Stimulated activated CD4-positive, alpha-beta T cell treated with anti-CD3 and anti-CD28 coated beads, Interleukin-4, amount 100 ng/mL, for 4 hours (primary cell): ENCODE data around the gene CNTNAP2.
"Not testable (repeated sequence)": the region's sequence is repeated elsewhere in the genome, so short reads cannot be mapped to it uniquely, and the experiment has no call there.

ENCODE experiments used
- DNase-seq, 2 experiments: peaks; one replicate each; pipeline ENCODE4 v3.0.0-alpha.2; 2020

CNTNAP2 gene

DNA sequence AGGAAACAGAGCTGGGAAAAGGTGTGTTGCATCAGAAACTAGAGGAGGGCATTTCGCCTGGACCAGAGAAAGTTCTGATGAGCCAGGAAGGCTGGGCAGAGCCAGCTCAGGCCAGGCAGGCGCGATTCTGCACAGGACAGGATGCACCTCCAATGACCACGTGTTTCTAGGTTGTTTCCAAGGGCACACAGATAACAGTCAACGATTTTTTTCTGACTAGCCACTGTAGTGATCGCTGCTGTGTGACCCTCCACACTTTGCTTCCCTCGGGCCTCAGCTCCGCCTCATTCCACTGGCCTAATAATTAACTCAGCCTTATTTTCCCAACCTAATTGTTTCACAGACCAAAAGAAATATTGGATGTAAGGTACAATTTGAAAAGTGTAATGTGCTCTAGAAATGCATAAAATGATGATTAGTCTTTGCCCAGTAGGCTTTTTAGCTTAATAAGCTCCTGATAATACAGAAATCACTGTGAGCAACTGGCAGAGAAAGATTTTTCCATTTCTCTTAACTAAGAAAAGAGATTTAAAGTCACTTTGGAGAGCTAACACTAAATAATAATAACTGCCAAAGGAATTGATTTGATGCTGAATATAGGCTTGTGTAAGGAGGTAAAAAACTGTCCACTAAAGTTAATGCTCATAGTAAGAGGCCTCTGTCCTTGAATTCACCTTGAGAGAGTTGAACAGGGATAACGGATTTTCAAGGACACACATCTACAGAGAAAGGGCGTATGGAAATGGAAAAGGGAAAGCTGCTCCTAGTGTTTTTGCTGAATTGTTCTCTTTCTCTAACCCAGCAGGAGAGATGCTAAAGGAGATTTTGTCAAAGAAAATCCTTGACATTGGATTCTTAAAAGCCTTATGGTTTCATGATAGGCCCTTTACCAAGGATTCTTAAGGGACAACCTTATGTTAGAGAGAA, 2183.0 kb downstream of the CNTNAP2 start:
- DNase-seq = no peak

DNA sequence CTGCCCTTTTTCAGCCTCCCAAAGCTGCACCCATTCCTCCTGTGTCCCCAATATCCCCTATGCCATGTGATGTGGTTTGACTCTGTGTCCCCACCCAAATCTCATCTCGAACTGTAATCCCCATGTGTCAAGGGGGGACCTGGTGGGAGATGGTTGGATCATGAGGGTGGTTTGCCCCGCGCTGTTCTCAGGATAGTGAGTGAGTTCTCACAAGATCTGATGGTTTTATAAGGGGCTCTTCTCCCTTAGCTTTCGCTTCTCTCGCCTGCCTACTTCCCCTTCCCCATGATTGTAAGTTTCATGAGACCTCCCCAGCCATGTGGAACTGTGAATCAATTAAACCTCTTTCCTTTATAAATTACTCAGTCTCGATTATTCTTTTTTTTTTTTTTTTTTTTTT, 2185.8 kb downstream of the CNTNAP2 start:
- not testable (repeated sequence) for DNase-seq

DNA sequence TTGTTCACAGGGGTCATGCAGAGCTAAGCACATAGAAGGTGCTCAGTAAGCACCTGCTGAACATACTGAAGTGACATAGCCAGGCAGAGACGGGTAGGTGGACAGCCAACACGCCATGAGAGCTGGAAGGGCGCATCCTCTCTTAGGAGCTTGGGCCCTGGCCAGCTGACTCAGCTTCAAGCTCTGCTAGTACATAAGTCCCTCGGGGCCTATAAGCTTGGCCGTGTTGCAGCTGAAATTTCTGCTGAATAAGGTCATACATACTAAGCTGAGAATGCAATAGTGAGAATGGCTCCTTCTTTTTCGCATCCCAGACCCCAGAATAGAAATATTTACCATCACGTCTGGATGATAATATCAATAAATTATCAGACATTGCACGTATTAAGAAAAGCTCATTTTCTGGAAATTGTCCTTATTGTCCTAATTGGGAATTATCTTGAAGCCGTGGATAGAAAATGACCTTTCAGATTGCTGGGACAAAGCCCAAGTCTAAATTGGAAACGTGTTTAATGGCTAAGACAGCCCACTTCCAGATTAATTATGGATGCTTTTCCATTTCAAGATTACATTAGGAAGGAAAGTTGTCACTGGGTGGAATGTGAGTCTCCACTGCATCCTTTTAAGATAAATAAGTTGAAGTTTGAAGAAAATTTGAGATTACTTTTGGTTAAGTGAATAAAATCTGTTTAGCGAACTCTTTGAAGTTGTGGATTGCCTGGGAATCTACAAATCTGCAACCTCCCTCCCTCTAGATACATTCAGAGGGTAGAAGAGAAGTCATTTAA, 2186.9 kb downstream of the CNTNAP2 start:
- no peak for DNase-seq

DNA sequence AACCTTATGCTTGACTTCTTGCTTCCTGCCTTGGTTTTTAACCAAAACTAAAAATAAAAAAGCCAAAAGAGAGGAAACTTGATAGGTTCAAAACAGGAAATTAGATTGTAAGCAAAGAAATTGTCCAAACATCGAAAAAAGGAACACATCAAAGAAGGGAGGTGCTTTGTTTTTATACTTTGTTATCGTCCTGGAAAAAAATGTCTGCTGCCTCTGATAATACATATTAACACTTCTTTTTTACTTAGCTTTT, 2187.4 kb downstream of the CNTNAP2 start:
- no peak for DNase-seq

DNA sequence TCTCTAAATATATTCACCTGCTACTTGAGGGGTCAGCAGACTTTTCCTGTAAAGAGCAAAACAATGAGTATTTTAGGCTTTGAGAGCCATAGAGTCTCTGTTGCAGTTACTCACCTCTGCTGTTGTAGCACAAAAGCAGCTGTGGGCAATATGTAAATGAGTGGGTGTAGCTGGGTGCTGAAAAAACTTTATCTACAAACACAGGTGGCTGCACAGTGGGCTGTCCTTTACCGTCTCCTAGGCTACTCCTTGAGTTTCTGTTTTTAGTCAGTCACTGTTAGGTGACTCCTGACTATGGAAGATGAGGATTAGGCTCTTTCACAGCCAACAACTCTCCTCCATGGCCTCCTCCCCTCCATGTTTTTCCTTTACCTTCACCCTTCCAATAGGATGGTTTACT, 2187.9 kb downstream of the CNTNAP2 start:
- DNase-seq = no peak

DNA sequence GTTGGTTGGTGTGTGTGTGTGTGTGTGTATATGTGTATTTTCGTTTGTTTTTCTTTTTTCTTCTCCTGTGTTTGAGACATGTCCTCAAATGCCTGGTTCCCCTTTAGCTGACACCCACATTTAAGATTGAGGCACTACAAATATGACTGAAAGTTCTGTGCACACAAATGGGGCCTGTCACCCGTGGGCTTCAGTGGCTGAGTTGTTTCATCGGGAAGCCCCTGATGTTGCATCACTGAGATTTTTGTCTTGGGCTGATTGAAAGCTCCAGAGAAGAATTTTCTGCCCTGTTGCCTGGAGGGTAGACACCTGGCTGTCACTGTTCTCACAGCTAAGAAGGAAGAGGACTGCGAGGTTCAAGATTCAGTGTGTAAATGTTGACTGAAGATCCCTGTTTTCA, 2190.2 kb downstream of the CNTNAP2 start:
- no peak for DNase-seq

DNA sequence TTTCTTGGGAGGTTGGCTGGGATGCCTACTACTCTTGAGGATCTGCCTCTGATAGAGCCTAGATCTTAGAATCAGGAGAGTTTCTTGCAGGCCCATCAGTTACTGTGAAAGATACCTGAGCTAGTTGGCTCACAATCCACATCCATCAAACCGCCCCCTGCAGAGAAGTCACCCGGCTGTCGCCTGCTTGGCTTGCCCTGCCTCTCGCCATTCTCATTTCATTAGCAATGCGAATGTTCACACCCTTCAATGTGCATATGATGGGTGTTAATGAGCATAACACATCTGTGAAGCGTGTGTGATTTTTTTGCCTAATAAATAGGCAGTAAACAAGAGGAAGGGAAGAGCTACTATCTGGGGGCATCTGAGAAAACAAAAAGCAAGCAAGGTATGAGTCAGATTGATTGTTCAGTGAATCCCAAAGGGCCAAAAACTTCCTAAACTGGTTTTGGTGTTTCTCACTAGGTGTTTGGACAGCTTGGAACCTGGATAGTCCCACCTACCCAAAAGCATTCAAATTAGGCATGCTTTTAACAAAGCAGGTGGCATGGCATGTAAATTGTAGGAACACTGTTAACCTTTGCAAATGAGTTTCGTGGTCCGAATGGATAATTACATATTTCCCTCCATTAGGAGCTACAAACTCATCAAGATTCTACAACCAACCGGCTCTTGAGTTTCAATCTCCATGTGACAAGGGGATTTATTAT, 2201.7 kb downstream of the CNTNAP2 start:
- DNase-seq = no peak

DNA sequence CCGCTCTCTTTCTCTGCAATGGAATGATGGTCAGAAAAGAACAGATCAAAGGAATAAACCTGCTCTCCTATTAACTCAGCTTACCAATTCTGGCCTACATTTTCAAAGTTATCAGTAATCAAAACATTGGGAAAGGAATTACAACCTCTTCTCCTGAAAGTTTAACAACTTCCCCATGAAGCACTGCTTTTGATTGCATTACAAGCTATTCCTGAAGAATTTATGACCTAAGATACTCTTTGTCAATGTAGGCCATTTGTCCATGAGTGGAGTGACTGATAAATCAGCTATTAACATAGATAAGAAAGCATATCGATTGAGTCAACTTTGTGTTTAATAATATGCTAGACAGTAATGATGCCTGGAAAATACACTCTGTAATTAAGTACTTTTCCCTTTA, 2202.2 kb downstream of the CNTNAP2 start:
- no peak for DNase-seq

DNA sequence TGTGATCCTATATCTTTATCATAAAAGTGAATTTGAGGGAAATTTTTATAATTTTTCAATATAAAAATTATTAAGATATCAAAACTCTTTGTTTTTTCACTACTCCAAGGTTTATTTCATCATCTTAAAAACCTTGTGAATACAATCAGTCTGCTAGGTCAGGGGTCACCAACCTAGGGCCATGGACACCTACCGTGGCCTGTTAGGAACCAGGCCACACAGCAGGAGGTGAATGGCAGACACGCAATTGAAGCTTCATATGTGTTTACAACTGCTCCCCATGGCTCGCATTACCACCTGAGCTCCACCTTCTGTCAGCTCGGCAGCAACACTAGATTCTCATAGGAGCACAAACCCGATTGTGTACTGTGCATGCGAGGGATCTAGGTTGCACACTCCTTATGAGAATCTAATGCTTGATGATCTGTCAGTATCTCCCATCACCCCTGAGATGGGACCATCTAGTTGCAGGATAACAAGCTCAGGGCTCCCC, 2202.8 kb downstream of the CNTNAP2 start:
- no peak for DNase-seq

DNA sequence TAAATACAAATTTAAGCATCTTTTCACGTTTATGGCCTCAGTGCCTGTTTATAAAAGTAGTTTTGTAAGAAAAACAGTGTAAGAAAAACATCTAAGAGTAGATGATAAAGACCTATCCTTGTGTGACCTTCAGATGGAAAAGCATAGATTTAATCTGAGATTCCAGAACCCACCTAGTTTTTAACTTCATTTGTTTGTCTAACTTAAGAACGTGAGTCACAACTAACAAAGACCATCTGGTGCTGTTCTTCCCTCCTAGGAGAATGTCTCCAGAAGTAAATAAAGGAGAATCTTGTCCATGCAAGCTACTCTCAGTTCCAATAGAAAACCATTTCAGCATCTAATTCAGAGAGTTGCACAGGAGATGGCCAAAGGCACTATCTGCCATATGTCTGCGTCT, 2208.6 kb downstream of the CNTNAP2 start:
- no peak for DNase-seq

DNA sequence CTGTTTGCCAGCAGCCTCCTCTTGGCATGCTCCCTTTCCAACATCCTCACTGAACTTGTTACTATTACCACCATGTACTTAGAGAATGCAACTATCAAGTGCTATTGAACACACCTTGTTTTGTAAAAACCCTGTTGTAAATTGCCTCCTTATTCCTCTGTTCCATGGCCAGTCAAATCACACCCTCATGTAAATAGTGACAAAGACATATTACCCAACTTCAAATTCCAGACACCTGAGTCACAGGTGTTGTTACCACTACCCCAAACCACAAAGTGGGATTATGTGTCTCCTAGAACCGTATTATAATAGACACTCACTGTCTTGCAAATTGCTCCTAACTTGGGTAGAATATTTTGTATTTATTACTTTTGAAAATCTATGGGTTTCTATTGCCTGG, 2210.8 kb downstream of the CNTNAP2 start:
- DNase-seq = no peak

DNA sequence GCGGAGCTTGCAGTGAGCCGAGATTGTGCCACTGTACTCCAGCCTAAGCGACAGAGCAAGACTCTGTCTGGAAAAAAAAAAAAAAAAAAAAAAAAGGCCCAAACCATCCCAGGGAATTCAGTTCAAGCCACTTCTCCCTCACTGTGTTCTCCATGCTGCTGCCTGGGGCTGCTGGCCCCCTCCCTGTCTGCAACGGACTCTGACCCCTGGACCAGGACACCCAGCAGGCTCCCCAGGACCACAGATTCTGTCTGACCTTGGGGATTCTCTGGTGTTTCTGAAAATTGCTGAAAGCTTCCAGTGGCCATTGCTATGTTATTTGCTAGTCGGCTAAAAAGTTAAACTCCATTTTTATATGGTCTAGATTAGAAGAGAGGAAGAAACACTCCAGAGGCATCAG, 2212.3 kb downstream of the CNTNAP2 start:
- no peak for DNase-seq

DNA sequence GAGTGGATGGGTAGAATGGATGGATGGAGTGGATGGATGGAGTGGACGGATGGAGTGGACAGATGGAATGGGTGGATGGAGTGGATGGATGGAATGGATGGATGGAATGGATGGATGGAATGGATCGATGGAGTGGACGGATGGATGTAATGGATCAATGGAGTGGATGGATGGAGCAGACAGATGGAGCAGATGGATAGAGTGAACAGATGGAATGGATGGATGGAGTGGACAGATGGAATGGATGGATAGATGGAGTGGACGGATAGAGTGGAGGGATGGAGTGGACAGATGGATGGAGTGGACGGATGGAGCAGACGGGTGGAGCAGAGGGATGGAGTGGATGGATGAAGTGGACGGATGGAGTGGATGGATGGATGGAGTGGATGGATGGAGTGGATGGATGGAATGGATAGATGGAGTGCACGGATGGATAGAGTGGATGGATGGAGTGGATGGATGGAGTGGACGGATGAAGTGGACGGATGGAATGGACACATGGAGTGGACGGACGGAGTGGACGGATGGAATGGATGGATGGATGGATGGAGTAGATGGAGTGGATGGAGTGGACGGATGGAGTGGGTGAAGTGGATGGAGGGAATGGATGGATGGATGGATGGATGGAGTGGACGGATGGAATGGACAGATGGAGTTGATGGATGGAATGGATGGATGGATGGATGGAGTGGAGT, 2213.7 kb downstream of the CNTNAP2 start:
- DNase-seq = no peak

DNA sequence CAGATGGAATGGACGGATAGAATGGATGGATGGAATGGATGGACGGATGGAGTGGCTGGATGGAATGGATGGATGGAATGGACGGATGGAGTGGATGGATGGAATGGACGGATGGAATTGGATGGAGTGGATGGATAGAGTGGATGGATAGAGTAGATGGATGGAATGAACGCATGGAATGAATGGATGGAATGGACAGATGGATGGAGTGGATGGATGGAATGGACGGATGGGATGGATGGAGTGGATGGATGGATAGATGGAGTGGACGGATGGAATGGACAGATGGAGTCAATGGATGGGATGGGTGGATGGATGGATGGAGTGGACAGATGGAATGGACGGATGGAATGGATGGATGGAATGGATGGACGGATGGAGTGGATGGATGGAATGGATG, 2214.2 kb downstream of the CNTNAP2 start:
- no peak for DNase-seq

DNA sequence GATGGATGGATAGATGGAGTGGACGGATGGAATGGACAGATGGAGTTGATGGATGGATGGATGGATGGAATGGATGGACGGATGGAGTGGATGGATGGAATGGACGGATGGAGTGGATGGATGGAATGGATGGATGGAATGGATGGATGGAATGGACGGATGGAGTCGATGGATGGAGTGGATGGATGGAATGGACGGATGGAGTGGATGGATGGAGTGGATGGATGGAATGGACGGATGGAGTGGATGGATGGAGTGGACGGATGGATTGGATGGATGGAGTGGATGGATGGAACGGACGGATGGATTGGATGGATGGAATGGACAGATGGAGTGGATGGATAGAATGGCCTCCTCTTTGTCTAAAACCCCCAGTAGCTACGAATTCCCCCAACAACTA, 2214.9 kb downstream of the CNTNAP2 start:
- DNase-seq = not testable (repeated sequence)

DNA sequence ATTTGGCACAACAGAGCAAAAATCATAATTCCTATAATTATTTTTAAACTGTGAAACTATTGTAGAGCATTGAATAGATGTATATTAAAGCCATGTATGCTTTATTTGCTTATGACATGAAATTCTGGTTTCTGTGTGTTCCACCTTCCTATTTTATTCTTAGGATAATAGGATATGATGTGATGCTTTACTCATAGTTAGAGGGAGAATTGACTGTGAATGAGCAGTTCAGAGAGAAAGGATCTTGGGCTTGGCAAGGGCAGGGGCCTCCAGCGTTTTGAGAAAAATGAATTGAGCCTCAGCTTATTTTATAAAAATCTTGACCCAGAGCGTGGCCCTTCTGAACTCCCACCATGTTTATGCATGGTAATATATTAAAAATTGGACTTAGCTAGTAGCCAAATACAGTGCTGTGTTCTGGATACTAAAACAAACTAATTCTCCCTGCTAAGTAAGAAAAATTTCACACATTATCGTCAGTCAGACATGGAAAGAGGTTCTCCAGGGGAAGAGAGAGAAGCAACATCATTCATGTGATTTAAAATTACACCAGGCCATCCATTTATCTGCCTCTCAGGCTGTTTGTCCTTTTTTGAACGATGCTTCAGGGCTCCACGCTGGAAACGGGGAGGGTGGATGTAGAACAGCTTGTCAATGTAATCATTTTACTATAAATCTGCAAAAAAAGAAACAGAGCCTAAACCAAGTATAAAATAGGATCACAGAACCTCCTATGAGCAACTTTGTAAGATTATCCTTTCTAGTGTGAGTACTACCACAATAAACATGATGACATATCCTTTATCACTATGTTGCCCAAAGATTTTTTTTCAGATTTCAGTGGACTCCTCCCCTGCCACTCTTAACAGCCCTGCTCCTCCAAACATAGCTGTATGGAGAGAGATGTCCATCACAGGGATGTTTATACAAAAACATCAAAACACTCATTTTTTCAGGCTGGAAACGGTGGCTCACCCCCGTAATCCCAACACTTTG, 2215.9 kb downstream of the CNTNAP2 start:
- no peak for DNase-seq

DNA sequence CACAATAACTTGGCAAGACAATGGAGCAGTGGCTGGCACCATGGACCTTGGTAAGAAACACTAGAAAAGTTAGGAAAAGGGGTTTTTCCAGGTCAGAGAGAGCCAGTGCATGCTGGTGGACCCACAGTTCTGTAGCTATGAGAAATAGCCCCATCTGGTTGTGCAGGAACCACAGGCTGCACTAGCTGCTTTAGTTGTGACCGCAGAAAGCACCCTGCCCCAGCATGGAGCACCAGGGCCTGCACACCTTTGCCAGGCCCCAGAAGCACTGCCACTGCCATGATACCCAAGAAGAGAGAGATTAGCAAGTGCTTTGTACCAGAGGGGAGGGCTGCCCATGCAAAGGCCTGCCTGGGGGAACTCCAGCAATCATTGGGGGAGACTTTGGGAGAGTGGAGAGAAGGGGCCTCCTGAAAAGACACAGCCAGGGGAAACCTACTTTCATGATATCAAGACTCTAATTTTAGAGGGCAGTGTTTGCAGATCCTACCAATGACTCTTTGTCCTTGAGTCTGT, 2217.9 kb downstream of the CNTNAP2 start:
- DNase-seq = no peak

DNA sequence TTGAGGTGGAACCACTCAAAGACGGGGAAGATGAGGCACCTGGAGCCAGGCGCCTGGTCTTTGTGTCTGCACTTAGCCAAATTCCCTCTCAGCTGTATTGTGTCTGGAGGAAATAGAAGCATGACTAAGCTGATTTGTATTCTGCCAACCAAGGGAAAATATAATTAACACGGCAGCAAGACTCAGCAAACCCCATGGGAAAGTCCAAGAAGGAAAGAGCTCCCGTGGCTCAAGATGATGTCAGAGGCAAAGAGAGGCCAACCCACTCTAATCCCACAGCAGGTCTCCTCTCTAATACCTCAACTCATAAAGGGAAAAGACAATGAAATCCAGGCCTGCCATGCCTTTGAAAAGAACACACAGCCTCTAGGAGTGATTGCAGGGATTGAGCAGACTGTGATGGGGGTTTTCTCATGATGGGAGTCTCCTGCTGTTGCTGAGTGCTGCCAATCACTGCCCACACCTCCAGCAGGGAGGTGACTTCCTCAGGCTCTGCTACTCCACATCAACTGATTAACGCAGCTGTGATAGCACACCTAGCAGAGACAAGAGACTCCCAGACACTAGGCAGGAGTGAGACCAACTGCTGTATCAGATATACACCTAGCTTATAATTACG, 2218.5 kb downstream of the CNTNAP2 start:
- DNase-seq = no peak

DNA sequence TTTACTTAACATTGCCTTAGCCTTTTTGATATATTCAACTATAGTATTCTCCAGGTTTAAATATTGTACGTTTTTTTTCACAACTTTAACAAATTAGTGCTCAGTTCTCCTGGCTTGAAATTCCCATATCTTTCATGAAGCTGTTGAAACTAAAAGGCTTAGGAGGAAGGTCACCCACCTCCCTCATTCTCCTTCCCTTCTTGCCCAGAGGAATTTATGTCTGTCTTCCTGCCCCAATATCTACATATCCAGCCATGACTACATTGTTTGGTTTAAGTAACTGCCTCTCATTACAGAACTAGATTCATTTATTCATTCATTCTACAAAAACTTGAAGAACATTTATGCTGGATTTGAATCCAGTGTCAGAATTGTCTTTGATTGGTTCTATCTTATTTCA, 2219.2 kb downstream of the CNTNAP2 start:
- DNase-seq = no peak

DNA sequence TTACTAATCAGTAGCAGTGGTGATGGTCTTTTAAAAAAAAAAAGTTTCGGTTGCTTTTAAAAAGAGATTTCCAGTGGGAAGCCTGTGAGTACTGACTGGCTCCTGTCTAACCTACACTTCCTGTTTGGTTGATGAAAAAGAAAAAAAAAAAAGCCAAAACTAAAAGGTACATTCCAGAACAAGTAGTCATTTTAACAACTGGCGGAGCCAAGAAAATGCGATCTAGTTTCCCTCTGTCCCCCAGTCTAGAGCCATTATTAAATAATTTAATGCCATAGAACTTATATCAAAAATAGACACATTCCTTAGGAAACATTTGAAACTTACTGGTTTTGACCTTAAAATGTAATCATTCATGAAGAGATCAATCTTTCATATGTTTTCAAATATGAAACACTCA, 2219.8 kb downstream of the CNTNAP2 start:
- DNase-seq = no peak
